Measurements from ENCODE around the gene RLN2. TPM values are rescaled to one million over a fixed set of nuclear protein-coding genes. Genes with fewer than 3 reads are reported as not detected.
"Not testable (repeated sequence)": the region's sequence is repeated elsewhere in the genome, so short reads cannot be mapped to it uniquely, and the experiment has no call there.

The RLN2 gene
- total and polyA plus RNA-seq, 7 donors, result 0.66 to 1.7 TPM; not detected in 5

DNA sequence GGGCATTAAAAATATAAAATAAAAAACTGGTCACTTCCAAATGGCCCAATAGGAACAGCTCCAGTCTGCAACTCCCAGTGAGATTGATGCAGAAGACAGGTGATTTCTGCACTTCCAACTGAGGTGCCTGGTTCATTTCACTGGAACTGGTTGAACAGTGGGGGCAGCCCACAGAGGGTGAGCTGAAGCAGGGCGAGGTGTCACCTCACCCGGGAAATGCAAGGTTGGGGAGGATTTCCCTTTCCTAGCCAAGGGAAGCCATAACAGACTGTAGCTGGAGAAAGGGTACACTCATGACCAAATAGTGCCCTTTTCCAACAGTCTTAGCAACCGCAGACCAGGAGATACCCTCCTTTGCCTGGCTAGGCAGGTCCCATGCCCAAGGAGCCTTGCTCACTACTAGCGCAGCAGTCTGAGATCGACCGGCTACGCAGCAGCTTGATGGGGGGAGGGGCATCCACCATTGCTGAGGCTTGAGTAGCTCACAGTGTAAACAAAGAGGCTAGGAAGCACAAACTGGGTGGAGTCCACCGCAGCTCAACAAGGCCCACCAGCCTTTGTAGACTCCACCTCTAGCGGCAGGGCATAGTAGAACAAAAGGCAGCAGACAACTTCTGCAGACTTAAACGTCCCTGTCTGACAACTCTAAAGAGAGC lies 22.5 kb upstream of the RLN2 start:
- WGBS, 2 donors, result 77 to 84% methylated on average over 10 of the region's 10 CpGs
- no peaks in the 10 kb centered on the region for H3K36me3 ChIP-seq
- H3K4me3 ChIP-seq, result no peak overlapping the region
- intact Hi-C loops (cut with DNase I), result no loop called here
- DNase-seq, result no peak
- TF ChIP-seq EP300 (IDR thresholded peaks at IDR 0.05) (no peak), POLR2A (IDR thresholded peaks at IDR 0.05) (no peak), POLR2AphosphoS5 (IDR thresholded peaks at IDR 0.05) (no peak)
- TF ChIP-seq, protein P1, sequence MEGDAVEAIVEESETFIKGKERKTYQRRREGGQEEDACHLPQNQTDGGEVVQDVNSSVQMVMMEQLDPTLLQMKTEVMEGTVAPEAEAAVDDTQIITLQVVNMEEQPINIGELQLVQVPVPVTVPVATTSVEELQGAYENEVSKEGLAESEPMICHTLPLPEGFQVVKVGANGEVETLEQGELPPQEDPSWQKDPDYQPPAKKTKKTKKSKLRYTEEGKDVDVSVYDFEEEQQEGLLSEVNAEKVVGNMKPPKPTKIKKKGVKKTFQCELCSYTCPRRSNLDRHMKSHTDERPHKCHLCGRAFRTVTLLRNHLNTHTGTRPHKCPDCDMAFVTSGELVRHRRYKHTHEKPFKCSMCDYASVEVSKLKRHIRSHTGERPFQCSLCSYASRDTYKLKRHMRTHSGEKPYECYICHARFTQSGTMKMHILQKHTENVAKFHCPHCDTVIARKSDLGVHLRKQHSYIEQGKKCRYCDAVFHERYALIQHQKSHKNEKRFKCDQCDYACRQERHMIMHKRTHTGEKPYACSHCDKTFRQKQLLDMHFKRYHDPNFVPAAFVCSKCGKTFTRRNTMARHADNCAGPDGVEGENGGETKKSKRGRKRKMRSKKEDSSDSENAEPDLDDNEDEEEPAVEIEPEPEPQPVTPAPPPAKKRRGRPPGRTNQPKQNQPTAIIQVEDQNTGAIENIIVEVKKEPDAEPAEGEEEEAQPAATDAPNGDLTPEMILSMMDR (IDR thresholded peaks at IDR 0.05), result no peak
- peaks cover 0 to 4% (median 0%) of the 10 kb centered on the region in 3 donors for H3K27me3 ChIP-seq
- H3K9me3 ChIP-seq, result no peaks in the 10 kb centered on the region
- H3K4me1 ChIP-seq, result no peaks in the 10 kb centered on the region
- no peak overlapping the region for H3K27ac ChIP-seq

DNA sequence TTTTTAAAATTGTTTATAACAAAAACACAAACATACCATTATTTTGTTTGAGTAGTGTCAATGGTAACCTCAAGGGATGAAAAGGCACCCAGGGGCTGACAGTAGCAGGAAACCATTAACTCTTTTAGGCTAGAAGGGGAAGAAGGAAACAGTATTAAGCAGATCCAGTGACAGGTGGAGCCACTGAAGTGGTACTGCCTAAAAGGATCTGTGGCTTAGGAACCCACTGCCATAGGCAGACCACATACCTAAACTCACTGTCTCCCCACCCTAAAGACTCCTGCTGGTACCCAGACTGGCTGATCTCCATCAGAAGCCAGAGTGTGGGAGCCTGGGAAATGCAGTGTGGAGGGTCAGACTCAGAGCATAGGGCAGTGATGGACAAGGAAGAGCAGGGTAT lies 21.7 kb upstream of the RLN2 start:
- Histone ChIP-seq H3K27ac (no peak overlapping the region), H3K27me3 (peaks cover 0 to 4% (median 0%) of the 10 kb centered on the region in 3 donors), H3K36me3 (no peaks in the 10 kb centered on the region), H3K4me1 (no peaks in the 10 kb centered on the region), H3K4me3 (no peak overlapping the region), H3K9me3 (no peaks in the 10 kb centered on the region)
- DNase-seq, result no peak
- intact Hi-C loops (cut with DNase I), result no loop called here
- no peak for TF ChIP-seq POLR2A (IDR thresholded peaks at IDR 0.05)
- TF ChIP-seq, protein P1 (IDR thresholded peaks at IDR 0.05), result no peak
- TF ChIP-seq EP300 (IDR thresholded peaks at IDR 0.05), result no peak
- TF ChIP-seq POLR2AphosphoS5 (IDR thresholded peaks at IDR 0.05), result no peak

DNA sequence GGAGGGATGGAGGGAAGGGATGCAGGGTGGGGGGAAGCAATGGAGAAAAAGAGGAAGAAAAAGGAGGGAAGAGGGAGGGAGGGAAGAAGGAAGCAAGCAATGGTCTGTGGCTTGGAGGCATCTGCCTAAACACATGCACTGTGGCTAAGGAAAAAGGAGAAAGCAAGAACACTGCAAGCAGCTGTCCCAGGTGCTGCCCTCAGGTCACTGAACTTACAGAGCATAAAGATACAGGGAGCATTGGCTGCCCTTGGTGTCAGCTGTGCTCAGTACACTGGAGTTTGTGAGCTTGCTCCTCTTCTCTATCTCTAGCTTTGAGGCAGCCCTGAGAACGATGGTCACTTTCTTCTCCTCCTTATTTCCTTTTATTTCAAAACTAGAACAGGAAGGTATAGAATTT lies 17.1 kb upstream of the RLN2 start:
- intact Hi-C loops (cut with DNase I), result not testable (repeated sequence)

DNA sequence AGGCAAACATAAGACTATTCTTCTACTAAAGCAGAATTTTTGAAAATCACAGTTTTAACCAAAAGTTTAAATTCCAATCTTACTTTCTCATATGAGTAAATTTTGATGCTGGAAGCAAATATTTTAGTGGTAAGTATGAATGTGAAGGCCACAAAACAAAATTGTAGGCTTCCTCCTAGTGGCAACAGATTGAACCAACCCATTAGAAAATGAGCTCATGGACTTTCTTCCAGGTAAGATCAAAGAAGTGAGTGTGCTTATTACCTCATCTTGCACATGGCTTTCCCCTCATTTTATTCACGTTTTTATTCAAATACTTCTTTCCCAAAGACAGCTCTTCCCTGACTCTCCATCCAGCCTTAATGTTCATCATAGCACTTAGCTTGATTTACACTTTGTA lies 16.5 kb upstream of the RLN2 start:
- peaks cover 0 to 4% (median 0%) of the 10 kb centered on the region in 4 donors for H3K9me3 ChIP-seq
- no peaks in the 10 kb centered on the region for H3K4me1 ChIP-seq
- no peak for TF ChIP-seq EP300 (IDR thresholded peaks at IDR 0.05)
- TF ChIP-seq POLR2AphosphoS5 (IDR thresholded peaks at IDR 0.05), result no peak
- TF ChIP-seq POLR2A (IDR thresholded peaks at IDR 0.05), result no peak
- TF ChIP-seq, protein P1 (IDR thresholded peaks at IDR 0.05), result no peak
- H3K36me3 ChIP-seq, result no peaks in the 10 kb centered on the region
- DNase-seq, result no peak
- no peak overlapping the region for H3K4me3 ChIP-seq
- intact Hi-C loops (cut with DNase I), result no loop called here
- 24 to 39% methylated on average over 1 of the region's 1 CpG for WGBS, 2 donors
- peaks cover 0 to 4% (median 0%) of the 10 kb centered on the region in 3 donors for H3K27me3 ChIP-seq
- no peak overlapping the region for H3K27ac ChIP-seq

More for the DNA sequence above, 17.1 kb upstream of the RLN2 start:
- not testable (repeated sequence) for H3K36me3 ChIP-seq, H3K4me1 ChIP-seq, DNase-seq, H3K9me3 ChIP-seq, H3K27me3 ChIP-seq, H3K27ac ChIP-seq, H3K4me3 ChIP-seq
- WGBS, 2 donors, result 77 to 89% methylated on average over 1 of the region's 1 CpG

DNA sequence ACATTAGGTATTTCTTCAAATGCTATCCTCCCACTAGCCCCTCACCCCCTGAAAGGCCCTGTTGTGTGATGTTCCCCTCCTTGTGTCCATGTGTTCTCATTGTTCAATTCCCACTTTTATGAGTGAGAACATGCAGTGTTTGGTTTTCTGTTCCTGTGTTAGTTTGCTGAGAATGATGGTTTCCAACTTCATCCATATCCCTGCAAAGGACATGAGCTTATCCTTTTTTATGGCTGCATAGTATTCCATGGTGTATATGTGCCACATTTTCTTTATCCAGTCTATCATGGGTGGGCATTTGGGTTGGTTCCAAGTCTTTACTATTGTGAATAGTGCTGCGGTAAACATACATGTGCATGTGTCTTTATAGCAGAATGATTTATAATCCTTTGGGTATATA lies 11.9 kb upstream of the RLN2 start:
- H3K27me3 ChIP-seq; H3K36me3 ChIP-seq; DNase-seq; H3K4me3 ChIP-seq; H3K27ac ChIP-seq; H3K4me1 ChIP-seq; intact Hi-C loops (cut with DNase I): not testable (repeated sequence)
- peaks cover 0 to 13% (median 3%) of the 10 kb centered on the region in 4 donors for H3K9me3 ChIP-seq
- 95 to 98% methylated on average over 1 of the region's 1 CpG for WGBS, 2 donors
